H9 (cell line): Measurements from ENCODE around the gene PTPRN2. TPM values are rescaled to one million over a fixed set of nuclear protein-coding genes. Genes with fewer than 3 reads are reported as not detected.

ENCODE experiments used
- DNase-seq: peaks from one replicate; pipeline ENCODE4 v3.0.0-alpha.2; 2017
- H2AFZ ChIP-seq: one replicate; pipeline ENCODE4 v1.6.1; 2013; ENCODE audit warnings: mild to moderate bottlenecking, low read length, control low read depth, moderate library complexity
- H2AK5ac ChIP-seq: 2 replicates; pipeline ENCODE4 v1.6.1; 2013; ENCODE audit warnings: low read length, control low read depth, mixed read lengths; ENCODE audit not compliant: insufficient read length
- H2BK120ac ChIP-seq: one replicate; pipeline ENCODE4 v1.6.1; 2013; ENCODE audit warnings: low read depth, mild to moderate bottlenecking, low read length, control low read depth, inconsistent platforms; ENCODE audit not compliant: poor library complexity, severe bottlenecking
- H2BK12ac ChIP-seq: 2 replicates; pipeline ENCODE4 v1.6.1; 2013; ENCODE audit warnings: low read length, control low read depth, mixed read lengths, low read depth; ENCODE audit not compliant: insufficient read length
- H2BK15ac ChIP-seq: 2 replicates; pipeline ENCODE4 v1.6.1; 2013; ENCODE audit warnings: low read depth, low read length, control low read depth
- H2BK20ac ChIP-seq: one replicate; pipeline ENCODE4 v1.6.1; 2013; ENCODE audit warnings: low read depth, mild to moderate bottlenecking, low read length, control low read depth, inconsistent platforms; ENCODE audit not compliant: poor library complexity, severe bottlenecking
- H2BK5ac ChIP-seq: 2 replicates; pipeline ENCODE4 v1.6.1; 2013; ENCODE audit warnings: low read length, control low read depth, mixed read lengths; ENCODE audit not compliant: insufficient read length
- H3K14ac ChIP-seq: 2 replicates; pipeline ENCODE4 v1.6.1; 2013; ENCODE audit warnings: low read length, control low read depth; ENCODE audit not compliant: insufficient read depth
- H3K18ac ChIP-seq: 2 replicates; pipeline ENCODE4 v1.6.1; 2013; ENCODE audit warnings: low read depth, mild to moderate bottlenecking, mixed read lengths, low read length, control low read depth; ENCODE audit not compliant: insufficient read length
- H3K23ac ChIP-seq: 2 replicates; pipeline ENCODE4 v1.6.1; 2013; ENCODE audit warnings: low read length, control low read depth, mixed read lengths, low read depth; ENCODE audit not compliant: insufficient read length
- H3K23me2 ChIP-seq: 2 replicates; pipeline ENCODE4 v1.6.1; 2013; ENCODE audit warnings: low read depth, mild to moderate bottlenecking, mixed read lengths, low read length, control low read depth; ENCODE audit not compliant: insufficient read length, poor library complexity, severe bottlenecking
- H3K27ac ChIP-seq: 2 replicates; pipeline ENCODE4 v1.5.1; 2013; ENCODE audit warnings: low read length, control low read depth, mixed read lengths, low read depth; ENCODE audit not compliant: insufficient read length
- H3K27me3 ChIP-seq: 2 replicates; pipeline ENCODE4 v1.6.1; 2013; ENCODE audit warnings: low read length, control low read depth, inconsistent platforms; ENCODE audit not compliant: insufficient read depth
- H3K4ac ChIP-seq: 2 replicates; pipeline ENCODE4 v1.6.1; 2013; ENCODE audit warnings: low read depth, mild to moderate bottlenecking, control low read depth, inconsistent platforms, low read length, moderate library complexity
- H3K4me1 ChIP-seq: 2 replicates; pipeline ENCODE4 v1.6.1; 2013; ENCODE audit warnings: low read length, control low read depth, inconsistent platforms; ENCODE audit not compliant: insufficient read depth
- H3K4me2 ChIP-seq: 2 replicates; pipeline ENCODE4 v1.6.1; 2013; ENCODE audit warnings: low read length, control low read depth, mixed read lengths; ENCODE audit not compliant: insufficient read length, insufficient read depth
- H3K56ac ChIP-seq: 2 replicates; pipeline ENCODE4 v1.6.1; 2013; ENCODE audit warnings: low read depth, mild to moderate bottlenecking, mixed read lengths, low read length, control low read depth; ENCODE audit not compliant: insufficient read length
- H3K79me1 ChIP-seq: 2 replicates; pipeline ENCODE4 v1.6.1; 2013; ENCODE audit warnings: low read depth, mild to moderate bottlenecking, moderate library complexity, low read length, control low read depth, inconsistent platforms; ENCODE audit not compliant: insufficient read depth, poor library complexity, severe bottlenecking
- H3K79me2 ChIP-seq: 2 replicates; pipeline ENCODE4 v1.6.1; 2013; ENCODE audit warnings: low read length, control low read depth, inconsistent platforms; ENCODE audit not compliant: insufficient read depth
- H3K9ac ChIP-seq: 2 replicates; pipeline ENCODE4 v1.6.1; 2013; ENCODE audit warnings: low read length, control low read depth, mixed read lengths; ENCODE audit not compliant: insufficient read length; ENCODE audit errors: extremely low read depth
- H3K9me3 ChIP-seq: one replicate; pipeline ENCODE4 v1.6.1; 2013; ENCODE audit warnings: low read depth, low read length, inconsistent platforms; ENCODE audit not compliant: control insufficient read depth
- H3T11ph ChIP-seq: one replicate; pipeline ENCODE4 v1.6.1; 2013; ENCODE audit warnings: mild to moderate bottlenecking, low read length, control low read depth, inconsistent platforms
- H4K20me1 ChIP-seq: one replicate; pipeline ENCODE4 v1.6.1; 2013; ENCODE audit not compliant: control insufficient read depth, insufficient read length, insufficient read depth
- H4K5ac ChIP-seq: 2 replicates; pipeline ENCODE4 v1.6.1; 2013; ENCODE audit warnings: low read depth, mild to moderate bottlenecking, mixed read lengths, low read length, control low read depth; ENCODE audit not compliant: insufficient read length
- H4K8ac ChIP-seq: replicated peaks from 2 replicates; pipeline ENCODE4 v1.6.1; 2013; ENCODE audit warnings: low read length, control low read depth, mixed read lengths, low read depth; ENCODE audit not compliant: insufficient read length
- H4K91ac ChIP-seq: 2 replicates; pipeline ENCODE4 v1.6.1; 2013; ENCODE audit warnings: low read depth, mild to moderate bottlenecking, moderate library complexity, mixed read lengths, low read length, control low read depth; ENCODE audit not compliant: insufficient read length
- H3K27ac Mint-ChIP-seq, 3 experiments: 2 replicates in 2 of 3; 3 replicates in 1 of 3; pipeline ENCODE4 v1.8.0; 2020 to 2021; ENCODE audit warnings: mixed read lengths in 3 of 3, mild to moderate bottlenecking in 1 of 3, moderate library complexity in 1 of 3
- H3K27me3 Mint-ChIP-seq: 2 replicates; pipeline ENCODE4 v1.8.0; 2021; ENCODE audit warnings: low read depth, mild to moderate bottlenecking, moderate library complexity, mixed read lengths
- H3K36me3 Mint-ChIP-seq, 3 experiments: 2 replicates in 2 of 3; 3 replicates in 1 of 3; pipeline ENCODE4 v1.8.0; 2020 to 2021; ENCODE audit warnings: low read depth in 3 of 3, mixed read lengths in 3 of 3; ENCODE audit not compliant: insufficient read depth in 1 of 3
- H3K4me1 Mint-ChIP-seq, 2 experiments: 2 replicates each; pipeline ENCODE4 v1.8.0; 2020; ENCODE audit warnings: mixed read lengths in 2 of 2
- H3K4me3 Mint-ChIP-seq, 2 experiments: 2 replicates in 1 of 2; 3 replicates in 1 of 2; pipeline ENCODE4 v1.8.0; 2020 to 2021; ENCODE audit warnings: mild to moderate bottlenecking in 2 of 2, mixed read lengths in 2 of 2, moderate library complexity in 1 of 2
- H3K9me3 Mint-ChIP-seq, 2 experiments: 2 replicates in 1 of 2; 3 replicates in 1 of 2; pipeline ENCODE4 v1.8.0; 2020; ENCODE audit warnings: mild to moderate bottlenecking in 2 of 2, mixed read lengths in 2 of 2, moderate library complexity in 1 of 2
- WGBS: extraction: QIAGEN DNeasy Blood & Tissue Kit; methylation state at CpG from one replicate; pipeline ENCODE4 v1.1.7; 2013; ENCODE audit warnings: missing lambda C conversion rate, low lambda C conversion rate, mixed read lengths; ENCODE audit not compliant: insufficient read length; ENCODE audit errors: extremely low coverage; 5-methylcytosine and 5-hydroxymethylcytosine counted together
- total RNA-seq: library from RNA; stranded (reverse); gene quantifications from 2 replicates; pipeline ENCODE4 v1.2.1, GENCODE V29; 2021
- TF ChIP-seq, protein P1 (sequence below): fragments of 200-600 bp; sonication (generic); conservative IDR thresholded peaks from 3 replicates; pipeline ENCODE4 v1.8.0; 2021; ENCODE audit warnings: antibody characterized with exemption, mild to moderate bottlenecking

Gene PTPRN2
- total RNA-seq, 1 experiment from 2014 or later = 5.2 TPM

- Histone ChIP-seq H3K18ac (no peak overlapping the region), H3K27me3 (no peaks in the 10 kb centered on the region), H3K4me1 (no peaks in the 10 kb centered on the region), H3K23me2 (no peaks in the 10 kb centered on the region), H3K4ac (no peak overlapping the region), H2BK120ac (no peak overlapping the region), H2BK20ac (no peak overlapping the region), H3K9me3 (no peaks in the 10 kb centered on the region), H4K91ac (no peak overlapping the region), H3K9ac (no peak overlapping the region), H4K8ac (no peak overlapping the region), H3K56ac (no peak overlapping the region), H3K27ac (no peak overlapping the region), H3T11ph (no peak overlapping the region), H4K20me1 (no peaks in the 10 kb centered on the region), H2AFZ (no peak overlapping the region), H3K79me1 (no peaks in the 10 kb centered on the region), H2BK5ac (no peak overlapping the region), H3K23ac (no peak overlapping the region), H3K79me2 (no peaks in the 10 kb centered on the region), H4K5ac (no peak overlapping the region), H2BK12ac (no peak overlapping the region), H2BK15ac (no peak overlapping the region), H3K14ac (no peak overlapping the region), H3K4me2 (no peak overlapping the region), H2AK5ac (no peak overlapping the region)
- Mint-ChIP-seq H3K4me1 (no peaks in the 10 kb centered on the region), H3K36me3 (peaks cover 3 to 11% (median 6%) of the 10 kb centered on the region in 3 experiments; a peak in 6 of 7 replicates), H3K9me3 (peaks cover 7 to 14% of the 10 kb centered on the region in 2 experiments), H3K4me3 (no peak overlapping the region), H3K27me3 (peaks cover 37% of the 10 kb centered on the region), H3K27ac (no peak overlapping the region)
- TF ChIP-seq, protein P1, sequence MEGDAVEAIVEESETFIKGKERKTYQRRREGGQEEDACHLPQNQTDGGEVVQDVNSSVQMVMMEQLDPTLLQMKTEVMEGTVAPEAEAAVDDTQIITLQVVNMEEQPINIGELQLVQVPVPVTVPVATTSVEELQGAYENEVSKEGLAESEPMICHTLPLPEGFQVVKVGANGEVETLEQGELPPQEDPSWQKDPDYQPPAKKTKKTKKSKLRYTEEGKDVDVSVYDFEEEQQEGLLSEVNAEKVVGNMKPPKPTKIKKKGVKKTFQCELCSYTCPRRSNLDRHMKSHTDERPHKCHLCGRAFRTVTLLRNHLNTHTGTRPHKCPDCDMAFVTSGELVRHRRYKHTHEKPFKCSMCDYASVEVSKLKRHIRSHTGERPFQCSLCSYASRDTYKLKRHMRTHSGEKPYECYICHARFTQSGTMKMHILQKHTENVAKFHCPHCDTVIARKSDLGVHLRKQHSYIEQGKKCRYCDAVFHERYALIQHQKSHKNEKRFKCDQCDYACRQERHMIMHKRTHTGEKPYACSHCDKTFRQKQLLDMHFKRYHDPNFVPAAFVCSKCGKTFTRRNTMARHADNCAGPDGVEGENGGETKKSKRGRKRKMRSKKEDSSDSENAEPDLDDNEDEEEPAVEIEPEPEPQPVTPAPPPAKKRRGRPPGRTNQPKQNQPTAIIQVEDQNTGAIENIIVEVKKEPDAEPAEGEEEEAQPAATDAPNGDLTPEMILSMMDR = no peak
- DNase-seq = no peak
- no CpG with 5 or more reads among the region's 12 CpGs for WGBS
Observed at GRCh38 chr7:157644946-157645345, 942.7 kb downstream of the PTPRN2 start.
